ENCODE data around the gene IBA57. TPM values are rescaled to one million over a fixed set of nuclear protein-coding genes. Genes with fewer than 3 reads are reported as not detected.

Gene IBA57
- polyA plus RNA-seq, 4 donors = 2.0 to 8.6 (median 6.0) TPM

GRCh38 chr1:228155596-228156514, 9.7 kb upstream of the IBA57 start:
- H3K27me3 ChIP-seq (ENCODE audit: control insufficient read depth in 3 of 3, insufficient read depth in 3 of 3, low read length in 3 of 3) = peaks cover 0 to 26% (median 4%) of the 10 kb centered on the region in 3 donors
- WGBS, 3 donors = 86 to 90% (median 86%) methylated on average over 16 of the region's 16 CpGs
- H3K4me3 ChIP-seq (ENCODE audit: low read depth in 1 of 3, low read length in 3 of 3) = no peak overlapping the region
- peaks cover 0 to 27% (median 0%) of the 10 kb centered on the region in 3 donors for H3K36me3 ChIP-seq (ENCODE audit: control insufficient read depth in 3 of 3, insufficient read depth in 2 of 3, low read depth in 1 of 3, low read length in 3 of 3)
- FAIRE-seq (no peak), DNase-seq (no peak)
- H3K4me1 ChIP-seq (ENCODE audit: control insufficient read depth in 3 of 3, insufficient read depth in 2 of 3, low read depth in 1 of 3, low read length in 2 of 3) = peaks cover 0 to 24% (median 0%) of the 10 kb centered on the region in 3 donors
- no peaks in the 10 kb centered on the region for H3K9me3 ChIP-seq (ENCODE audit: control insufficient read depth in 2 of 2, insufficient read depth in 1 of 2, low read depth in 1 of 2, low read length in 1 of 2)
- H3K27ac ChIP-seq (ENCODE audit: low read depth in 1 of 3, low read length in 2 of 3) = no peak overlapping the region

GRCh38 chr1:228156515-228156881, 9.1 kb upstream of the IBA57 start:
- Histone ChIP-seq H3K27me3 (ENCODE audit: control insufficient read depth in 3 of 3, insufficient read depth in 3 of 3, low read length in 3 of 3) (peaks cover 0 to 26% (median 4%) of the 10 kb centered on the region in 3 donors), H3K4me3 (ENCODE audit: low read depth in 1 of 3, low read length in 3 of 3) (no peak overlapping the region), H3K36me3 (ENCODE audit: control insufficient read depth in 3 of 3, insufficient read depth in 2 of 3, low read depth in 1 of 3, low read length in 3 of 3) (peaks cover 0 to 21% (median 0%) of the 10 kb centered on the region in 3 donors), H3K4me1 (ENCODE audit: control insufficient read depth in 3 of 3, insufficient read depth in 2 of 3, low read depth in 1 of 3, low read length in 2 of 3) (peaks cover 0 to 24% (median 0%) of the 10 kb centered on the region in 3 donors), H3K27ac (ENCODE audit: low read depth in 1 of 3, low read length in 2 of 3) (no peak overlapping the region), H3K9me3 (ENCODE audit: control insufficient read depth in 2 of 2, insufficient read depth in 1 of 2, low read depth in 1 of 2, low read length in 1 of 2) (no peaks in the 10 kb centered on the region)
- FAIRE-seq (no peak), DNase-seq (no peak)
- WGBS, 3 donors = 62 to 73% (median 62%) methylated on average over 9 of the region's 9 CpGs

GRCh38 chr1:228156941-228157728, 8.5 kb upstream of the IBA57 start:
- WGBS, 3 donors = 66 to 83% (median 67%) methylated on average over 20 to 24 of the region's 24 CpGs
- H3K27ac ChIP-seq (ENCODE audit: low read depth in 1 of 3, low read length in 2 of 3) = no peak overlapping the region
- H3K27me3 ChIP-seq (ENCODE audit: control insufficient read depth in 3 of 3, insufficient read depth in 3 of 3, low read length in 3 of 3) = peaks cover 0 to 26% (median 4%) of the 10 kb centered on the region in 3 donors
- FAIRE-seq (no peak), DNase-seq (no peak)
- H3K4me1 ChIP-seq (ENCODE audit: control insufficient read depth in 3 of 3, insufficient read depth in 2 of 3, low read depth in 1 of 3, low read length in 2 of 3) = peaks cover 0 to 24% (median 0%) of the 10 kb centered on the region in 3 donors
- no peak overlapping the region for H3K4me3 ChIP-seq (ENCODE audit: low read depth in 1 of 3, low read length in 3 of 3)
- H3K36me3 ChIP-seq (ENCODE audit: control insufficient read depth in 3 of 3, insufficient read depth in 2 of 3, low read depth in 1 of 3, low read length in 3 of 3) = peaks cover 0 to 14% (median 0%) of the 10 kb centered on the region in 3 donors
- no peaks in the 10 kb centered on the region for H3K9me3 ChIP-seq (ENCODE audit: control insufficient read depth in 2 of 2, insufficient read depth in 1 of 2, low read depth in 1 of 2, low read length in 1 of 2)

- FAIRE-seq (no peak), DNase-seq (no peak)
- WGBS, 3 donors = 51 to 64% (median 58%) methylated on average over 41 to 43 of the region's 43 CpGs
These were observed 7.9 kb upstream of the IBA57 start for GRCh38 chr1:228157729-228158126.

GRCh38 chr1:228158151-228159007, 7.2 kb upstream of the IBA57 start:
- no peak for FAIRE-seq
- 33 to 45% (median 41%) methylated on average over 53 to 98 of the region's 98 CpGs for WGBS, 3 donors
- no peak overlapping the region for H3K27ac ChIP-seq (ENCODE audit: low read depth in 1 of 3, low read length in 2 of 3)
- peaks cover 0 to 30% (median 1%) of the 10 kb centered on the region in 3 donors for H3K4me1 ChIP-seq (ENCODE audit: control insufficient read depth in 3 of 3, insufficient read depth in 2 of 3, low read depth in 1 of 3, low read length in 2 of 3)
- peaks cover 0 to 4% (median 0%) of the 10 kb centered on the region in 3 donors for H3K36me3 ChIP-seq (ENCODE audit: control insufficient read depth in 3 of 3, insufficient read depth in 2 of 3, low read depth in 1 of 3, low read length in 3 of 3)
- H3K4me3 ChIP-seq (ENCODE audit: low read depth in 1 of 3, low read length in 3 of 3) = no peak overlapping the region
- peaks cover 0 to 26% (median 4%) of the 10 kb centered on the region in 3 donors for H3K27me3 ChIP-seq (ENCODE audit: control insufficient read depth in 3 of 3, insufficient read depth in 3 of 3, low read length in 3 of 3)
- H3K9me3 ChIP-seq (ENCODE audit: control insufficient read depth in 2 of 2, insufficient read depth in 1 of 2, low read depth in 1 of 2, low read length in 1 of 2) = no peaks in the 10 kb centered on the region
- DNase-seq = peak in 1 of 2 donors; percentile 48

More at GRCh38 chr1:228157729-228158126, 7.9 kb upstream of the IBA57 start:
- H3K27ac ChIP-seq (ENCODE audit: low read depth in 1 of 3, low read length in 2 of 3) = no peak overlapping the region
- peaks cover 0 to 24% (median 0%) of the 10 kb centered on the region in 3 donors for H3K4me1 ChIP-seq (ENCODE audit: control insufficient read depth in 3 of 3, insufficient read depth in 2 of 3, low read depth in 1 of 3, low read length in 2 of 3)
- H3K27me3 ChIP-seq (ENCODE audit: control insufficient read depth in 3 of 3, insufficient read depth in 3 of 3, low read length in 3 of 3) = peaks cover 0 to 26% (median 4%) of the 10 kb centered on the region in 3 donors
- peaks cover 0 to 8% (median 0%) of the 10 kb centered on the region in 3 donors for H3K36me3 ChIP-seq (ENCODE audit: control insufficient read depth in 3 of 3, insufficient read depth in 2 of 3, low read depth in 1 of 3, low read length in 3 of 3)
- H3K4me3 ChIP-seq (ENCODE audit: low read depth in 1 of 3, low read length in 3 of 3) = no peak overlapping the region
- no peaks in the 10 kb centered on the region for H3K9me3 ChIP-seq (ENCODE audit: control insufficient read depth in 2 of 2, insufficient read depth in 1 of 2, low read depth in 1 of 2, low read length in 1 of 2)

- Histone ChIP-seq H3K4me3 (ENCODE audit: low read depth in 1 of 3, low read length in 3 of 3) (no peak overlapping the region), H3K36me3 (ENCODE audit: control insufficient read depth in 3 of 3, insufficient read depth in 2 of 3, low read depth in 1 of 3, low read length in 3 of 3) (peaks cover 0 to 2% (median 0%) of the 10 kb centered on the region in 3 donors), H3K4me1 (ENCODE audit: control insufficient read depth in 3 of 3, insufficient read depth in 2 of 3, low read depth in 1 of 3, low read length in 2 of 3) (peaks cover 0 to 36% (median 2%) of the 10 kb centered on the region in 3 donors), H3K27ac (ENCODE audit: low read depth in 1 of 3, low read length in 2 of 3) (no peak overlapping the region), H3K9me3 (ENCODE audit: control insufficient read depth in 2 of 2, insufficient read depth in 1 of 2, low read depth in 1 of 2, low read length in 1 of 2) (no peaks in the 10 kb centered on the region), H3K27me3 (ENCODE audit: control insufficient read depth in 3 of 3, insufficient read depth in 3 of 3, low read length in 3 of 3) (peaks cover 0 to 26% (median 4%) of the 10 kb centered on the region in 3 donors)
- 76 to 91% (median 82%) methylated on average over 6 to 14 of the region's 14 CpGs for WGBS, 3 donors
- DNase-seq (no peak), FAIRE-seq (no peak)
These were observed 6.5 kb upstream of the IBA57 start for GRCh38 chr1:228159008-228159665.

GRCh38 chr1:228160201-228160761, 5.3 kb upstream of the IBA57 start:
- H3K4me3 ChIP-seq (ENCODE audit: low read depth in 1 of 3, low read length in 3 of 3) = no peak overlapping the region
- peaks cover 0 to 26% (median 4%) of the 10 kb centered on the region in 3 donors for H3K27me3 ChIP-seq (ENCODE audit: control insufficient read depth in 3 of 3, insufficient read depth in 3 of 3, low read length in 3 of 3)
- 84 to 85% (median 85%) methylated on average over 15 of the region's 15 CpGs for WGBS, 3 donors
- peaks cover 0 to 43% (median 2%) of the 10 kb centered on the region in 3 donors for H3K4me1 ChIP-seq (ENCODE audit: control insufficient read depth in 3 of 3, insufficient read depth in 2 of 3, low read depth in 1 of 3, low read length in 2 of 3)
- no peaks in the 10 kb centered on the region for H3K9me3 ChIP-seq (ENCODE audit: control insufficient read depth in 2 of 2, insufficient read depth in 1 of 2, low read depth in 1 of 2, low read length in 1 of 2)
- peaks cover 0 to 6% (median 0%) of the 10 kb centered on the region in 3 donors for H3K36me3 ChIP-seq (ENCODE audit: control insufficient read depth in 3 of 3, insufficient read depth in 2 of 3, low read depth in 1 of 3, low read length in 3 of 3)
- no peak overlapping the region for H3K27ac ChIP-seq (ENCODE audit: low read depth in 1 of 3, low read length in 2 of 3)
- no peak for DNase-seq
- no peak for FAIRE-seq

All from small intestine (tissue), 7 donors.